Coronary artery (tissue), 2 donors: Measurements from ENCODE around the gene MYO1E.
A peak's percentile ranks its signal among the peaks of the same experiment; 100 is the strongest.

Source experiments
- DNase-seq: peaks from one replicate; pipeline ENCODE4 v3.0.0-alpha.2; 2017; ENCODE audit warnings: low spot score
- H3K27ac ChIP-seq, 2 donors: fragments of 200-600 bp; sonication (generic); one replicate each; pipeline ENCODE4 v1.5.1; 2016 to 2019
- H3K4me3 ChIP-seq: fragments of 200-600 bp; sonication (generic); 2 replicates; pipeline ENCODE4 v1.5.1; 2016; ENCODE audit warnings: mild to moderate bottlenecking, moderate library complexity
- TF ChIP-seq, protein P1 (sequence below): fragments of 200-600 bp; sonication (generic); IDR thresholded peaks from one replicate; pipeline ENCODE4 v1.5.1; 2019; ENCODE audit warnings: antibody characterized with exemption

The MYO1E gene

GRCh38 chr15:59332009-59332408 is 40.7 kb downstream of the MYO1E start:
- TF ChIP-seq, protein P1, sequence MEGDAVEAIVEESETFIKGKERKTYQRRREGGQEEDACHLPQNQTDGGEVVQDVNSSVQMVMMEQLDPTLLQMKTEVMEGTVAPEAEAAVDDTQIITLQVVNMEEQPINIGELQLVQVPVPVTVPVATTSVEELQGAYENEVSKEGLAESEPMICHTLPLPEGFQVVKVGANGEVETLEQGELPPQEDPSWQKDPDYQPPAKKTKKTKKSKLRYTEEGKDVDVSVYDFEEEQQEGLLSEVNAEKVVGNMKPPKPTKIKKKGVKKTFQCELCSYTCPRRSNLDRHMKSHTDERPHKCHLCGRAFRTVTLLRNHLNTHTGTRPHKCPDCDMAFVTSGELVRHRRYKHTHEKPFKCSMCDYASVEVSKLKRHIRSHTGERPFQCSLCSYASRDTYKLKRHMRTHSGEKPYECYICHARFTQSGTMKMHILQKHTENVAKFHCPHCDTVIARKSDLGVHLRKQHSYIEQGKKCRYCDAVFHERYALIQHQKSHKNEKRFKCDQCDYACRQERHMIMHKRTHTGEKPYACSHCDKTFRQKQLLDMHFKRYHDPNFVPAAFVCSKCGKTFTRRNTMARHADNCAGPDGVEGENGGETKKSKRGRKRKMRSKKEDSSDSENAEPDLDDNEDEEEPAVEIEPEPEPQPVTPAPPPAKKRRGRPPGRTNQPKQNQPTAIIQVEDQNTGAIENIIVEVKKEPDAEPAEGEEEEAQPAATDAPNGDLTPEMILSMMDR: no peak
- DNase-seq: no peak
- no peak overlapping the region for H3K4me3 ChIP-seq
- no peak overlapping the region for H3K27ac ChIP-seq

DNA sequence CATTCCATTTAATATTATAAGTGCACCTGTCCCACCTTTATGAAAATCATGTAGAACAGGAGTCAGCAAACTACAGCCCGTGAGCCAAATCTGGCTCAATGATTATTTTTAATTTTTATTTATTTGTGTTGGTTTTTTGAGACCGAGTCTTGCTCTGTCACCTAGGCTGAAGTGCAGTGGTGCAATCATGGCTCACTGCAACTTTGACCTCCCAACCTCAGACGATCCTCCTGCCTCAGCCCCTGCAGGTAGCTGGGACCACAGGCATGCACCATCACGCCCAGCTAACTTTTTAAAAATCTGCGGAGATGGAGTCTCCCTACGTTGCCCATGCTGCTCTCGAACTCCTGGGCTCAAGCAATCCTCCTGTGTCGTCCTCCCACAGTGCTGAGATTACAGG is 42.0 kb downstream of the MYO1E start:
- TF ChIP-seq, protein P1: no peak
- DNase-seq: no peak

DNA sequence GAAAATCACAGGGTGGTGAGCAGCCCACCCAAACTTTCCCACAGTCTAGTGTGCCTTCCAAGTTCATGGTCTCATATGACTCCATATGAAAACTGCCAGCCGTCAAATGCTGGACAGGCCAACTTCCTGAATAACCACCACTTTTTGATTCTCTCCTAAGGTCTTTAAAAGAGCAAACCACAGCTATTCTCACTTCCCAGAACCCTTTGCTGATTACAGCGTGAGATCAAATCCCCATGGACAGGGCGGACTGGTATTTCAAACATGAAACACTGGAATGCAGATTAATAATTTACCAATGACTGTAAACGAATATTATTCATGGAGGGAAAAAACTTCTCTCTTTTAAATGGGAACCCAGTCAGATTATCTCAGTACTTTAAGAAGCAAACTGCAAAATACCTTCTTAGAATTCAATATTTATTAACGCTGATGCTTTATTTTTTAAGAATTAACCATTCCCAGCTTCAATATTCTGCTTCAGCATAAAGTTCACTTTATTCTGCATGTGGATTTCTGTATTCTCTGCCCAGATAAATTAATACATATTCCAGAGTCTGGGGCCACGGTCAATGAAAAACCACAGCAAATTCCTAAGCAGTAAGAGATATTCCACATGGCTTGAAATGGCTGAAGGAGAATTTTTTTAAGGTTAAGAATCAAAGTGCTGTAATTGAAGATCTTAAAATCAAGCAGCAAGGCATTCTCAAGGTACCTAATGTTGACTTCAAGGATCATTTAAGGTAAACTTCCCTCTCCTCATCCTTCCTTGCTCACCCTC is 42.9 kb downstream of the MYO1E start:
- Histone ChIP-seq H3K4me3 (no peak overlapping the region), H3K27ac (peak overlapping the region in 1 of 2 donors; percentile 43)
- TF ChIP-seq, protein P1: no peak
- DNase-seq: no peak

More for the DNA sequence above, 42.0 kb downstream of the MYO1E start:
- H3K27ac ChIP-seq: peak overlapping the region in 1 of 2 donors; percentile 43
- no peak overlapping the region for H3K4me3 ChIP-seq

DNA sequence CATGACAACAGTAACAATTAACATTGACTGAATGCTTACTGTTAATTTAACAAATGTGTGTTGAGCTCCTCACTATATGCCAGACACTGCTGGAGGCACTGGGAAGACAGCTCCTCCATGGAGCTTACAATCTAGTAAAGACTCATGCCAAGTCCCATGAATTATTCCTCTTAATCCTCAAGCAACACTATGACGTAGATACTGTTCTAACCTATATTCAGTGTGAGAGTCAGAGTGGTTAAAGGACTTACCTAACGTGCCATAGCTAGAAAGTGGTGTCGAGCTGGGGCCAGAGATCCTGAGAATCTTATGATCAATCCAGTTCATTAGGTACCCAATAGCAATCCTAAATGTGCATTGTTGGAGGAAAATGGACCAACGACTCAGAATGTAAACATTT is 43.6 kb downstream of the MYO1E start:
- DNase-seq: no peak
- peak overlapping the region in 1 of 2 donors; percentile 43 for H3K27ac ChIP-seq
- no peak overlapping the region for H3K4me3 ChIP-seq
- TF ChIP-seq, protein P1: no peak

DNA sequence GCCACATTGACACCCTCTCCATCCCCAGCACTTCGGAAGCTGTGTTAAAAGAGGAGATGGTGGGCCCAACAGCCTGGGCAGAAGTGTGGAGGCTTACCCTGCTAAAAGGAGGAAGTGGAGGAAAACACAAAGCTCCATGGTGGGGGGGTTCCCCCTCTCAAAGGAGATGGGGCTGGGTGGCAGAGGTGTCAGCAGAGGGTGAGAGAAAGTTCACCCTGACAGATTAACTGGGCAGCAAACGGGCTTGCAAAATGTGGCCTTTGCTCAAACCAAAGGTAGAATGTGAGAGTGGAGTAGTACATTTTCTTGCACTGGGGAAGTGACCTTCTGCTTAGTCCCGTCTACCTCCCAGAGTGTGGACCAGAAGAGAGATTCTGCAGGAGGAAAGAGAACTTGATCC is 44.7 kb downstream of the MYO1E start:
- DNase-seq: no peak
- no peak overlapping the region for H3K4me3 ChIP-seq
- peak overlapping the region in 1 of 2 donors; percentile 21 for H3K27ac ChIP-seq
- TF ChIP-seq, protein P1: no peak

- TF ChIP-seq, protein P1: no peak
- H3K4me3 ChIP-seq: no peak overlapping the region
- H3K27ac ChIP-seq: no peak overlapping the region
- no peak for DNase-seq
Measured at GRCh38 chr15:59326856-59327255, 45.8 kb downstream of the MYO1E start.

GRCh38 chr15:59322056-59322759 is 50.5 kb downstream of the MYO1E start:
- TF ChIP-seq, protein P1: no peak
- Histone ChIP-seq H3K27ac (no peak overlapping the region), H3K4me3 (no peak overlapping the region)
- DNase-seq: no peak
